Myometrial cell (primary cell): ENCODE measurements around the gene GATB. TPM values are rescaled to one million over a fixed set of nuclear protein-coding genes. Genes with fewer than 3 reads are reported as not detected.

Experiments used
- total RNA-seq: library from RNA; depleted of rRNA; stranded (reverse); fragments of >200 nt; gene quantifications from 2 replicates; pipeline ENCODE4 v1.2.3, GENCODE V29; 2015

The GATB gene, protein sequence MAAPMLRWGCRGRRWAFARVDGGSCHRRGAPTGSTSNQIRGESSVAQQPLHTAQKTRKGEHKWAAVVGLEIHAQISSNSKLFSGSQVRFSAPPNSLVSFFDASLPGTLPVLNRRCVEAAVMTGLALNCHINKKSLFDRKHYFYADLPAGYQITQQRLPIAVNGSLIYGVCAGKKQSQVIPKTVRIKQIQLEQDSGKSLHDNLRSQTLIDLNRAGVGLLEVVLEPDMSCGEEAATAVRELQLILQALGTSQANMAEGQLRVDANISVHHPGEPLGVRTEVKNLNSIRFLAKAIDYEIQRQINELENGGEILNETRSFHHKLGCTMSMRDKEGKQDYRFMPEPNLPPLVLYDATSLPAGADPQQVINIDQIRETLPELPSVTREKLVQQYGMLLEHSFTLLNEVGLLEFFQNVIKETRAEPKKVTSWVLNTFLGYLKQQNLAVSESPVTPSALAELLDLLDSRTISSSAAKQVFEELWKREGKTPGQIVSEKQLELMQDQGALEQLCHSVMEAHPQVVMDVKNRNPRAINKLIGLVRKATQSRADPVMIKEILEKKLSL
- total RNA-seq, result 26.5 and 32.3 TPM in 2 replicates

DNA sequence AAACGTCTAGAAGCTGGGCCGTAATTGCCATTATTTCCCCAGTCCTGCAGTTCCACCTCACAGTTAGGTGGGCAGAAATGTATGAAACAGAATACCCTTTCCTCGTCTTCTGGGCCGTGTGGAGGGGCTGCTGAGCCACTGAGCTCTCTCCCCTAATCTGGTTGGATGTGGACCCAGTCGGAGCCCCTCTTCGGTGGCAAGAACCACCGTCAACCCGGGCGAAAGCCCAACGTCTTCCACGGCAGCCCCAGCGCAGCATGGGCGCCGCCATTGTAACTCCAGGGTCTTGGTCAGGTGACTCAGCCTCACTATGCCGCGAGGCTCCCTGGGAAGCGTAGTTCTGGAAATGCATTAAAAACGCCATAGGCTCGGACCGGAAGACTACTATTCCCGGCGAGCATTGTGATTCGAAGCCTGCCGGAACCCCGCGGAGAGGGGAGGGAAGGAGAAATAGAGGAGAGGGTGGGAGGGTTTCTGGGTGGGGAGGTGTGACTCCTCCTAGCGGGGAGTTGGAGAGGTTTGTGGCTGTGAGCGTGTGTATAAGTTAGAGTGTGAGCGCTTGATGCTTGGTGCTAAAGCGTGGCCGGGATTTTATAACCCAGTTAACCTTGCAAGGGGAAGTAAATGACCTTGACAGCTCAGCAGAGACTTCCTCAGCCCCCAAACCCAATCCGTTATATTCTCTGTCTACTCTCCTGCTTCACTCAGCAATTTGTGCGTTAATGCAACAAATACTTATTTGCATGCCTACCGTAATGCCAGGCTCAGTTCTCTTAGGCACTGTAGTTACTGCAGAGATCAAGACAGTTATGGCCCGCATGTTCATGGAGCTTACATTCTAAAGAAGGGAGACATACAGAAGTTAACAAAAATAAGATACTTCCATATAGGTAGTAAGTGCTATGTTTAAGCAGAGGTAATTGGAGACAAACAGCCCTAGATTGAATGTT lies at the start of gene GATB:
Gene GATB, minus strand, starts transcription at position 296 of the 950 bp plus-strand sequence. Its CDS starts 25 bp downstream, at position 271.

